Measurements from ENCODE around the gene OR6J1.
"Not testable (repeated sequence)": the region's sequence is repeated elsewhere in the genome, so short reads cannot be mapped to it uniquely, and the experiment has no call there.

Gene OR6J1

GRCh38 chr14:22615765-22616164 is 28.4 kb downstream of the OR6J1 start:
- H3K36me3 ChIP-seq (ENCODE audit: control insufficient read depth in 2 of 2, insufficient read depth in 1 of 2, low read length in 2 of 2), result peaks cover 0 to 17% of the 10 kb centered on the region in 2 experiments; a peak in 1 of 3 replicates
- H3K4me1 ChIP-seq (ENCODE audit: control insufficient read depth, insufficient read depth, low read length); H3K9me3 ChIP-seq (ENCODE audit: control insufficient read depth, insufficient read depth, low read depth, low read length); CTCF ChIA-PET; POLR2A ChIA-PET; H3K27ac ChIP-seq (ENCODE audit: extremely low read depth, low read depth, low read length); H3K4me3 ChIP-seq (ENCODE audit: low read depth, low read length): not testable (repeated sequence)
- TF ChIP-seq ZNF580 (tag by site-specific recombination; IDR thresholded peaks at IDR 0.05) (peak; percentile 72), ZNF146 (tag by site-specific recombination; IDR thresholded peaks at IDR 0.05) (peak; percentile 99), ZNF280D (tag by site-specific recombination; IDR thresholded peaks at IDR 0.05) (0 out of 2 replicates have a peak, but pooled peaks have one; percentile 25)

- Histone ChIP-seq H3K9me3 (ENCODE audit: control insufficient read depth, insufficient read depth, low read depth, low read length) (no peaks in the 10 kb centered on the region), H3K4me1 (ENCODE audit: control insufficient read depth, insufficient read depth, low read length) (0 out of 2 replicates have a peak, but pooled peaks cover 2% of the 10 kb centered on the region), H3K4me3 (ENCODE audit: low read depth, low read length) (no peak overlapping the region), H3K27ac (ENCODE audit: extremely low read depth, low read depth, low read length) (no peak overlapping the region), H3K36me3 (ENCODE audit: control insufficient read depth in 2 of 2, insufficient read depth in 1 of 2, low read length in 2 of 2) (peaks cover 0 to 32% of the 10 kb centered on the region in 2 experiments; a peak in 1 of 3 replicates)
- POLR2A ChIA-PET, result interaction anchor here (1.4 kb wide), 2 partner anchors 11 to 153 kb away, joined by 3 to 4 read pairs; partner anchors contain the start of gene OXA1L
- CTCF ChIA-PET, result interaction anchor here (1.1 to 1.4 kb wide), 2 partner anchors 15 to 39 kb away, joined by 3 to 4 read pairs; no protein-coding TSS in a partner anchor
- TF ChIP-seq TCF7L2 (IDR thresholded peaks at IDR 0.05; ENCODE audit: borderline replicate concordance, low read depth, low read length) (no peak), ZNF202 (tag by site-specific recombination; IDR thresholded peaks at IDR 0.05; ENCODE audit: borderline replicate concordance) (no peak), GLIS1 (tag by site-specific recombination; IDR thresholded peaks at IDR 0.05) (peak; percentile 28; the same call in 1 of the 2 replicates), ZNF404 (tag by site-specific recombination; IDR thresholded peaks at IDR 0.05) (no peak), ZBTB8A (tag by site-specific recombination; IDR thresholded peaks at IDR 0.05) (no peak), ZNF223 (tag by site-specific recombination; IDR thresholded peaks at IDR 0.05) (no peak), SP7 (tag by site-specific recombination; IDR thresholded peaks at IDR 0.05) (peak; percentile 47; the same call in 1 of the 2 replicates), MEIS1 (CRISPR knock-in tag; IDR thresholded peaks at IDR 0.05; ENCODE audit: borderline replicate concordance) (peak; percentile 80; the same call in 1 of the 2 replicates), ZNF76 (tag by site-specific recombination; IDR thresholded peaks at IDR 0.05; ENCODE audit: borderline replicate concordance, low read depth) (no peak), ZNF677 (tag by site-specific recombination; IDR thresholded peaks at IDR 0.05) (no peak), ZNF707 (tag by site-specific recombination; IDR thresholded peaks at IDR 0.05) (no peak), ZBTB49 (tag by site-specific recombination; IDR thresholded peaks at IDR 0.05; ENCODE audit: low read depth) (no peak), PBX3 (CRISPR knock-in tag; IDR thresholded peaks at IDR 0.05) (no peak), PRDM6 (tag by site-specific recombination; IDR thresholded peaks at IDR 0.05) (no peak), ZNF239 (tag by site-specific recombination; IDR thresholded peaks at IDR 0.05) (no peak), ZBTB10 (tag by site-specific recombination; IDR thresholded peaks at IDR 0.05) (no peak), BCL6B (tag by site-specific recombination; IDR thresholded peaks at IDR 0.05) (no peak), REPIN1 (tag by site-specific recombination; IDR thresholded peaks at IDR 0.05; ENCODE audit: low read depth) (no peak)
Measured at GRCh38 chr14:22614240-22614799, 29.8 kb downstream of the OR6J1 start.
